ENCODE data around the gene GPR3. TPM values are rescaled to one million over a fixed set of nuclear protein-coding genes. Genes with fewer than 3 reads are reported as not detected.
A peak's percentile ranks its signal among the peaks of the same experiment; 100 is the strongest.
"Not testable (repeated sequence)": the region's sequence is repeated elsewhere in the genome, so short reads cannot be mapped to it uniquely, and the experiment has no call there.

Gene GPR3
- total RNA-seq, 1 donor from 2014 or later: 0.47 TPM

DNA sequence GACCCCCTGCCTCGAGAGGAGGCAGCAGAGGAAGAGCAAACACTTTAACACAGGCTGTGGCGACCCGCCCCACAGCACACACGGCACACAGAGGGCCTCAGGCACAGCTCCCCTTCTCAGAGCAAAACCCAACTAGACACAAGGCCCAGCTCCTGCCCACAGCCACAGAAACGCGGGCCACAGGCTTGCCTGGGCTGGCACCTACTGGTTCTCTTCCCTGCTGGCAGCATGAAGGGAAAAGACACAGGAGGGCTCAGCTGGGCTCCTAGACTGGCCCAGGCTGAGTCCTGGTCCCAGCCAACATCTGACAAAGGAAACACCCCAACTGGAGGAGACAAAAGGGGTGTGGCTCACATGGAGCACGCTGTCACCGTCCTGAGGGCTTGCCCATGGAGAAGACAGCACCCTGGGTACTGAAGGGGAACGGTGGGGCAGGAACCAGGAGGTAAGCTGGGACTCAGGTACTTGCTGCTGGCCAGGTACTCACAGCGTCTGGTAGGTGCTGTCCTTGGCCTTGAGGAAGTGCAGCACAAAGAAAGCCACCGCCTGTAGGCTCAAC is 12.8 kb upstream of the GPR3 start:
- DNase-seq (ENCODE audit: low spot score): no peak

DNA sequence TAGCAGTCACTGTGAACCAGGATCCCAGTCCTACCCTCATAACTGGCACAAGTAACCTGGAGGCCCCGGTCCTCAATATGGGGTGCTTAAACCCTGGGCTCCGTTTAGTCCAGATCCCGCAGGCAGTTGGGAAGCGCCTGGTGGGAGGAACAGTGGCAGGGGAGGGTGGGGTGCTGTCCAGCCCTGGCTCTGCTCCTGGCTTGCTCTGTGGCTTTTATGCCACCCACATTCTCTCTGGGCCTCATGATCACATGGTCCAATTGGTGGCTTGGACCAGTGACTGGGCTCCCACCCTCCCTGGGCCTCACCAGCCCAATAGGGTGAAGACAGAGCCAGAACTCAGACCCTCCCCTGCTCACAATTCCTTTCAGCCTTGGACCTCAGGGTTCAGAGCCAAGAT is 12.2 kb upstream of the GPR3 start:
- DNase-seq (ENCODE audit: low spot score): no peak

DNA sequence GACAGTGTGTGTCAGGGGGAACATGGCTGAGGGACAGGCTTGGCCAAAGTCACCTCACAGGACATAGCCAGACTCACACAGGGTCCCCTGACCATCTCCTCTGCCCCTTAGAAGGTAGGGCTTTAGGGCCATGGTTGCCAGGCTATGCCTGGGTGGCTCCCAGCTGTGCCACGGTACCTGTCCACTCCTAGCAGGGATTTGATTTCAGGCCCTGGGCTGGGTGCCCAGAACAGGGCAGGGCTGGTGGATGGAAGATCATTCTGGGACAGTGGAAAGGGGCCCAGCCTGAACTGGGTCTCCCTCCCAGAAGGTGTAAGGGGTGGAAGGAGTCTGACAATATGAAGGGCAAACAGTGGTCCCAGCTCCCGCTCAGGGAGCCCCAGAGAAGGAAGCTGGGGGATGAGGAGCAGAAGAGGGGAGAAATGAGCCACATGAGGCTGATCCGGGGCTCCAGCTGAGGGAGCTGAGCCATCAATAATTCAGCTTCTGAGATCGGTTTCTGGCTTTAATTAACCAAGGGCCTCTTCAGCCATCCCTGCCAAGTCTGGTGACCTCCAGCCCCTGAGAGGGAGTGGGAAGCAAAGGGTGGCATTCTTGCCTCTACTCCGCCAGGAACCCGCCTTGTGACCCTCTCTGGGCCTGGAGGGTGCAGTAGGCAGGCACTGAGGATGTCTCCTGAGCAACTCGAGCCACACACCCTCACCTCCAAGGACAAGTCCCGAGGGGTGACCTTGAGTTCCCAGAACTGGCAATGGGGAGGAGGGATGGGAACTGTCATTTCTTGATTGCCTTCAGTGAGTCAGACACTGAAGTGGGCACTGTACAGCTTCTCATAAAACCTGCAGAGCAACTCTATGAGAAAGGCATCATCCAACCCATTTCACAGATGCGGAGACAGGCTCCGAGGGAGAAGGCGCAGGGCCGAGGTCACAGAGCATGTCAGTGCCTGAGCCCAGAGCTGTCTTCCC is 11.4 kb upstream of the GPR3 start:
- no peak for DNase-seq (ENCODE audit: low spot score)

DNA sequence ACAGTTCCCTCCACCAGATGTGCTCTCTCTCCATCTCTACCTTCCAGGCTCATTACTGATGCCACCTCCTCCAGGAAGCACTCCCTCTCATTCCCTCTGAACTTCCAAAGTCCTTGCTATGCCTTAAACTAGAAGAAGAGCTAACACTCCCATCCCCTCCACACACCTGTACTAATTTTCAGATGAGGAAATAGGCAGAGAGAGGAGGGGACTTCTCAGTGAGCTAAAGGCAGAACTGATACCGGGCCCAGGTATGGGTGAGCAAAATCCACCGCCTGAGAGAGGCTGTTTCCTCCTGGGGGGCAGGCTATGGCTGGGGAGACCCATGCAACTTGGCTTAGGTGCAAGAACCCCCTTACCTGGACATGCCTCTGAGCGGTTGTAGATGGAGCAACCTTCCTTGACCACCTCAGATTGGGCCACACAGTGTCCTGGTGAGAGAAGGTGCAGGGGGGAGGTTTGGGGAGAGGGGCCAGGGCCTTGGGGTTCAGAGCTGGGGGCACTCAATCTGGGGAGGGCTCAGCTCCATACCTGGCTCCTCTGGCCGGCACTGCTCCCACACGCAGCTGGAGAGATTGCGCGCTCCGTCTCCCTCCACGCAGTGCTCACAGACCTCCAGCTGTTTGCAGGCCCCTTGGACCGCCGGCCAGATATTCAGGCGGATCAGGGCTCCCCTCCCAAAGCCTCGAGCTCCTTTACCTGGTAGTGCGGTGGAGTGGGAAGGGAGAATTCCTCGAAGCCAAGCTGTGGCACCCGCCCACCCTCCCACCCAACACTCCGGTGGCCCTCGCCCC is 10.3 kb upstream of the GPR3 start:
- DNase-seq (ENCODE audit: low spot score): no peak

DNA sequence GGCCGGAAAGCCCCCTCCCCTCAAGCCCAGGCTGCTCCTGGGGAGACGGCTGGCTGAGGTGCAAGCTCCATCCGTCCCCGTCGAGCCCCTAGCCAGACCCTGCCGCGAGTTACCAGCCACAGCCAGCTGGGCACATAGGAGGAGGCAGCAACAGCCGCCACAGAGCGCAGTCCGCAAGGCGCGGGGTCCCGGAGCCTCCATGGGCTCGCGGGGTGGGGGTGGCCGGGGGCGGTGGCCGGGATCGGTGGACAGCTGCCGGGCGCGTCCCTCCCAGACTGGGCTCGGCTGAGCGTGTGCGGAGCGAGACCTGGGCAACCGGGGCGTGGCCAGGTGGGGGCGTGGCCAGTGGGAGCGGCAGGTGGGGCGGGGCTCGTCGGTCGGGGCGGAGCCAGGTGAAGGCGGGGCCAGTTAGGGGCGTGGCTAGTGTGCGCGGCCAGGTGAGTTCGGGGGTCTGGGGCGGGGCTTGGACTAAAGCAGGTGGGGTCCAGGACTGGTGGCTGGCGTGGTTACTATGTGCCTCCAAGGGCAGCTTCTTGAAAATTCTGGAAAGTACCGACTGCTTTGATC is 9.3 kb upstream of the GPR3 start, which contains the start of gene CD164L2:
Gene CD164L2 (minus strand): TSS at position 295 of the 567 bp plus-strand sequence. CDS start 94 bp downstream, at position 201.
- DNase-seq (ENCODE audit: low spot score): no peak

DNA sequence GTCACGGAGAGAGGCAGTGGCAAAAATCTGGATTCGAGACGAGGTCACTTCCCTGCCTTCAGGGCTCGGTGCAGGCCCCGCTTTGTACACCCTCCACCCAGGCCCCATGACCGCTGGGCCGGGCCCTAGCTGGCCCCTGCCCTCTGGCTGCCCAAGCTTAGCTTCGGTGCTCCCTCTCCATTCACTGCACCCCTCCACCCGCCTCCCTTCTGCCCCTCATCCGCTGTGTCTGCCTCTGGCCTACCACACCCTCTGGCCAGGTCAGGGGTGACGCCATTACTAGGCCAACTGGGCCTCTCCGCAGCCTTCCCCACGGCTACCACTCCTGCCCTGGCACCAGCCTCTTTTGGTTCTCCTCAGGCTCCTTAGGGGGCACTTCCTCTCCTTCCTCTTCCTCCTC is 8.8 kb upstream of the GPR3 start:
- no peak for DNase-seq (ENCODE audit: low spot score)

DNA sequence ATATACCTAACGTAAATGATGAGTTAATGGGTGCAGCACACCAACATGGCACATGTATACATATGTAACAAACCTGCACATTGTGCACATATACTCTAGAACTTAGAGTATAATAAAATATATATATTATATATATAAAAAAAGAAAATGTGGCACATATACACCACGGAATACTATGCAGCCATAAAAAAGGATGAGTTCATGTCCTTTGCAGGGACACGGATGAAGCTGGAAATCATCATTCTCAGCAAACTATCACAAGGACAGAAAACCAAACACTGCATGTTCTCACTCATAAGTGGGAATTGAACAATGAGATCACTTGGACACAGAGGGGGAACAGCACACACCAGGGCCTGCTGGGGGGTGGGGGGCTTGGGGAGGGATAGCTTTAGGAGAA is 7.6 kb upstream of the GPR3 start:
- DNase-seq (ENCODE audit: low spot score): not testable (repeated sequence)

DNA sequence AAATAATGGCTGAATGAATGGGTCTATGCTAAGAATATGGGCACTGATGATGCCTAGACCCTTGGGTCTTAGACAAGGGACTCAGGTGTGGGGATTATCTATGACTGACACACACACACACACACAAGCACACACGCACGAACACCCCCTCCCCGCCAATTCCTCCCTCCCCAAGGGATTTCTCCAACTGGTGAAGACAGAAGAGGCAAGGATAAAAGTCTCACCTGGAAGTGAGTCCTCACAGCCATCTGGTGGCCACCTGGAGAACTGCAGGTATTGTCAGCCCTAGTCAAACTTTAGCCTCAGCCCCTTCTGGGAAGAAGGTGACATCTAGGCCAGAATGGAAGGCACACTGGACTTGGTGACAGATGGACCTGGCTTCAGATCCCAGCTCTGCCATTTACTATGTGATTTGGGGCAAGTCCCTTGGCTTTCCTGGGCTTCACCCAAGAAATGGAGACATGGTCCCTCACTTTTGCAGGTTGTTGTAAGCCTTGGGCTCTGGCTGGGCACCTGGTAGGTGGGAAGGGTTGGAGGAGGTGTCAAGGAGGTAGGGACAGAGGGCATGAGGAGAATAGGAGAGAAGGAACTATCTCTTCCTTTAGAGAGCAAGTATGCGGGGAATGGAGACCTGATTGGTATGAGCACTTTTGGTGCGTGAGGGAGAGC is 4.0 kb upstream of the GPR3 start:
- DNase-seq (ENCODE audit: low spot score): peak; percentile 79

DNA sequence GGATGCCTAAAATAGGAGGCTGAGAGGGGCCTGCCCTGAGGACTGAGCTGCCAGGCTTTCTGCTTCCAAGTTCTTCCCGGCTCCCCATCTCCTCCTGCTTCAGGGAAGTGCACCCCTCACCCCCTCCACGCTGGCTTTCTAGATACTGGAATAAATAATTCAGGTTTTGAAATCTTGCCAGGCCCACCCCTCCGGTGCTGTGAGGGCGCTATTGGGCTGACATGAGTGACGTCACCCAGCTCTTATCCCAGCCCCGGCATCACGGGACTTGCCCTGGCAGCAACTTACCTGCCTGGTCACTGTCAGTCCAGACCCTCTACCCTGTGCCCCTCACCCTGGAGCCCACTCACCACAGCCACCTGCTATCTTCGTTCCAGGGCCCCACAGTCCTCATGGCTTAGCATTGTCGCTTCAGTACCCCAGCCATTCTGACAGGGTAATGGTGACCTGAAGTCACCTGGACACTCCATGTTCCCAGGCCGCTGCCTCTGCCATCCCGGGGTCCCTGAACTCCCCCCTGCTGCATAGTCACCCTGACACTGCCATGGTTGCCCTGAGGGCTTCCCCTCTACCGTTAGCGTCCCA is 819 bp upstream of the GPR3 start:
- DNase-seq (ENCODE audit: low spot score): peak; percentile 75

DNA sequence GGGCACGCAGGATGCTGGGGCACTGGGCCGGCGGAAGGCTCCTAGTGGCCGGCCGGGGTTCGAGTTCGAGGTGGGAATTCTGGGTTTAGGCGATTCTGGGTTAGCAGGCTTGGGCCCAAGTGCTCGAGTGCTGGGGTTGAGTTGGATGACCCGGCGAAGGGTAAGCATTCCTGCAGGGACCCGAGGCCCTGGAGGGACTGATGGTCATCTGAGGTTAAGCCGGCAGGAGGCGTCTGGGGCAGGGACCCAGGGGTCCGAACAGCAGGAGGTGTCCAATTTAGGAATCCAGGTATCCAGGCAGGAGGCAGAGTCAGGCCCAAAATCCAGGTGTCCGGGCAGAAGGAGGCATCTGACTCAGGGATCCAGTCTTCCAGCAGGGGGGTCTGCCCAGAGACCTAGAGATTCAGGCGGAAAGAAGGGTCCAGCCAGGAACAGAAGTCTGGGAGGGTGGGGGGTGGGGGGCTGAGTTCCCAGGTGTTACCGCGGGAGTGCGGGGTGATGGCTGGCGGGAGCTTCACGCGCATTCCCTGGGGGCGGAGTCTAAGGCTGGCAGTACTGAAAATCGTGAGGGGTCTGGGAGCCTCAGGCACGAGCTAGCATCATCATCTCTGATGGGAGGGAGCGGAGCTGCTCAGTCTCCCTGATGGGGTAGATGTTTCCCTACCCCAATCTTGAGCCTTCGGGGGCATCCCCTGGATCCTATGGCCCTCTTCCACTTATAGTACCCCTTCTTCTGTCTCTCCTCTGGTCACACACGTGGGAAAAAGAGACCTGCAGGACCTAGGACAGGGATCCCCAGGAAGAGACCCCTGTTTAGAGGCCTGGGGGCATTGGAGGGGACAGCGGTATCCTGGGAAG is 585 bp downstream of the GPR3 start:
- DNase-seq (ENCODE audit: low spot score): no peak

DNA sequence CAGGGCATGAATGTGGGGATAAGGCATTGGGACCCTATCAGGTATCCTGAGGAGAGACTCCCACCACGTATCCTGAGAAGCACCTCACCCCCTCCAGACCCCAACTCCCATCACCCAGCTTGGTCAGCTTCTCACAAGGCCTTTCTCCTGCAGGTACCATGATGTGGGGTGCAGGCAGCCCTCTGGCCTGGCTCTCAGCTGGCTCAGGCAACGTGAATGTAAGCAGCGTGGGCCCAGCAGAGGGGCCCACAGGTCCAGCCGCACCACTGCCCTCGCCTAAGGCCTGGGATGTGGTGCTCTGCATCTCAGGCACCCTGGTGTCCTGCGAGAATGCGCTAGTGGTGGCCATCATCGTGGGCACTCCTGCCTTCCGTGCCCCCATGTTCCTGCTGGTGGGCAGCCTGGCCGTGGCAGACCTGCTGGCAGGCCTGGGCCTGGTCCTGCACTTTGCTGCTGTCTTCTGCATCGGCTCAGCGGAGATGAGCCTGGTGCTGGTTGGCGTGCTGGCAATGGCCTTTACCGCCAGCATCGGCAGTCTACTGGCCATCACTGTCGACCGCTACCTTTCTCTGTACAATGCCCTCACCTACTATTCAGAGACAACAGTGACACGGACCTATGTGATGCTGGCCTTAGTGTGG is 1.3 kb downstream of the GPR3 start:
- no peak for DNase-seq (ENCODE audit: low spot score)

DNA sequence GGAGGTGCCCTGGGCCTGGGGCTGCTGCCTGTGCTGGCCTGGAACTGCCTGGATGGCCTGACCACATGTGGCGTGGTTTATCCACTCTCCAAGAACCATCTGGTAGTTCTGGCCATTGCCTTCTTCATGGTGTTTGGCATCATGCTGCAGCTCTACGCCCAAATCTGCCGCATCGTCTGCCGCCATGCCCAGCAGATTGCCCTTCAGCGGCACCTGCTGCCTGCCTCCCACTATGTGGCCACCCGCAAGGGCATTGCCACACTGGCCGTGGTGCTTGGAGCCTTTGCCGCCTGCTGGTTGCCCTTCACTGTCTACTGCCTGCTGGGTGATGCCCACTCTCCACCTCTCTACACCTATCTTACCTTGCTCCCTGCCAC is 1.8 kb downstream of the GPR3 start:
- no peak for DNase-seq (ENCODE audit: low spot score)

DNA sequence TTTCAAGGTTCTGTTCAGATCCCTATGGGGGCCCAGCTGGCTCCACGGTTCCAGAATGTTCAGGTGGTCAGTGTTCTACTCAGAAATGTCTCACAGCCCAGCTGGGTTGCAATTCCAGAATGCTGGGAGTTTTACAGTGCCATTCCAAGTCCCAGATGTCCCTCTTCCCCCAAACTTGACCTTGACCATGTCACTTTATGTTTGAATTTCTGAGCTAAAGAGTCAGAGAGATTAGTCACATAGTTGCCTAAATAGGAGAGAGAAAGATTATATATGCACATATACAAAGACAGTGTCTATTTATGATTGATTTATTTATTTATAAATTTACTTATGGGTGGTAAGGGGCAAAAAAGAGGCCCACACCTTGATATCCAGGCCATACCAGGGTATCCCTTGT is 2.5 kb downstream of the GPR3 start:
- no peak for DNase-seq (ENCODE audit: low spot score)

DNA sequence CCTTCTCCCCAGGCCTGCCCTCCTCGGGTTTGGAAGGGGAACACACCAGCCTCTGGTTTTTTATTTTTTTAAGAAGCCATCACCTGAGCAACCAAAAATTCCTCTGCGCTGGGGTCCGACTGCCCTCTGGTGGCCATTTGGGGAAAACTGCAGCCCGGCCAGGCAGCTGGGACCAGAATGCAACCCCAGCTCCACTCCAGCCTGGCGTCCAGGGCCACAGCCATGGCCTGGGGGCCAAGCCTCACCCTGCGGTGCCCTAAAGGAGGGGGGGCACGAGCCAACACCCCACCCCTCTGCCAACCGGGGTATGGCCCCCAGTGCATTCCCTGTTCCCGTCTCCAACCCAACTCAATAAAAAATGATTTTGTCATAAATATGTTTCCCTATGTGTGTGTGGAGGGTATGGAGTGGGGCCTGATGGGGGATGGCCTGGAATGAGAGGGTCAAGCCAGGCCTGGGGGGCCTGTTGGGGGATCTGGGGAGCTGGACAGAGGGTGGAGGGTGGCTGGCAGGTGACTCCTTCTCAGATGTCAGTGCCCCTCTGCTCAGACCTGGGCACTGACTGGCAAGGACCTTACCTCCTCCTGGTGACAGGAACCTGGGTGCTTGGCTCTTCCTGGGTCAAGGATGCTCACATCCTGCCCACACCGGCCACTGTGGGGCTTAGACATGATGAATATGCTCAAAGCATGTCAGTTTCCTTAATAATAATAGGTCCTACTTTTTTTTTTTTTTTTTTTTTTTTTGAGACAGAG is 3.2 kb downstream of the GPR3 start:
- DNase-seq (ENCODE audit: low spot score): peak; percentile 88

DNA sequence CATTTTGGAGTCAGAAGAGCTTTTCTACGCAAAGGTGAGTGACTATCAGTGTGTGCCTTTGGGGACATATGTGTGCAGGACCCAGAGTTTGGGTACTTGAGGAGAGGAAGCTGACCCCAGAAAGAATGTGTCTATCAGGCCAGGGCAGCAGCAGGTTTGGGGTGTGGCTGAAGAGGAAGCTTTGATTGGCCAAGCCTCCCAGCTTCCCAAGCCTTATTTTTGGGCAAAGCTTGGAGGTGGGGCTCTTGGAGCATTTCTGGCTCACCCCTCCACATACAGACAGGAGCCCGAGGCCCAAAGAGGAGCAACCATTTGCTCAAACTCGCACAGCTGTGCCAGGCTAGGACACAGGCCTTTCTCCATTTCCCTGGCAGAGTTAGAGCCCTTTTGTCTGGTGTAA is 4.7 kb downstream of the GPR3 start:
- no peak for DNase-seq (ENCODE audit: low spot score)

DNA sequence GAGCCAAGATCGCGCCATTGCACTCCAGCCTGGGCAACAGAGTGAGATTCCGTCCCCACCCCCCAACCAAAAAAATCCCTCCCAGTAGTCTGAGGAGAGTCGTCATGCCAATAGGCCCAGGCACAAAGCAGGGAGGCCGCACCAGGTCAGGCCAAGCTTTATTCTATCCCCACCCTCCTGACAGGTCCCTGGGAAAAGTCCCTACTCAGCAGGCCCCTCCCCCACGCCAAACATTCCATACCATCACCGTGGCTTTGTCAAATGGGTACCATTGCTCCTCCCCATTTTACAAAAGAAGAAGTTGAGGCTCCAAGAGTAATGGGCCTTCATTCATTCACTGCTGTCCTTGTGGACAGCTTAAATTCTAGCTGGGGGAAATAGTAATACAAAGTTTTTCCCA is 5.3 kb downstream of the GPR3 start:
- DNase-seq (ENCODE audit: low spot score): no peak

DNA sequence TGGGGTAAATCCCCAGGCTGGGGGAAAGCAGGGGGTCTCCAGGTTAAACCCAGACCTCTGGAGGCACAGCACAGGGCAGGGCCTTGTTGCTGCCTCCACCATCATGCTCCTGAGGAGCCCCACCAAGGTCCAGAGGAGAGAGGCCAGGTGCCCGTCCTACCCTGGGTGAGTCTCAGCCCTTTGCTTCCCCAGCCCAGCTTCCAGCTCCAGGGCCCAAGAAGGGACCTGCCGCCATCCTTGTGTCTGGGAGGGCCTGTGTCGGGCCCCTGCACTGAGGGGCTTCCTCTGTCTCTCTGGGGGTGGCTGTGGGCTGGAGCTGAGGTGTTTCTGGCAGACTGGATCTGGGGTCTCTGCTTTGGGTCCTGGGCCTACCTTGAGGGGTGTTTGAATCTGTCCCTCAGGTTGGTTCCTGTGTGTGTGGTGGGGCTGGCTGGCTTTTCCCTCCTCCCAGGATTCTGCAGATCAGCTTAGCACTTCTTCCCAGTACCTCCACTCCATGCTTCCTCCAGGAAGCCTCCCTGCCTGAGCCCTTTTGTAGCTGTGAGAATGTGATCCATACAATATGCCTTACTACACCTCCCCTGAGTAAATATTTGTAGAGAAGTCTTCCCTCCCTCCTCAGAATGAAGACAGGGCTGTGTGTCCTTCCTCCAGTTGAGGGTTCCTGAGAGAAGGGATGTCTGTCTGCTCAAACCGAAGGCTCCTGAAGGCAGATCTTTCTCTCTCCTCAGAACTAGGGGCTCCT is 6.2 kb downstream of the GPR3 start:
- no peak for DNase-seq (ENCODE audit: low spot score)

All from ureter (tissue), 1 donor.